Activated CD8-positive, alpha-beta memory T cell treated with anti-CD3 and anti-CD28 coated beads for 1 hour (primary cell): ENCODE measurements around the gene MEI4.
"Not testable (repeated sequence)": the region's sequence is repeated elsewhere in the genome, so short reads cannot be mapped to it uniquely, and the experiment has no call there.

ENCODE experiments used
- DNase-seq, 2 donors: peaks; one replicate each; pipeline ENCODE4 v3.0.0-alpha.2; 2020; ENCODE audit warnings: low read depth in 1 of 2; ENCODE audit errors: extremely low read depth in 1 of 2

MEI4 gene

GRCh38 chr6:77674211-77674610 lies 21.4 kb downstream of the MEI4 start:
- DNase-seq: no peak

GRCh38 chr6:77678048-77678447 lies 25.2 kb downstream of the MEI4 start:
- no peak for DNase-seq

DNA sequence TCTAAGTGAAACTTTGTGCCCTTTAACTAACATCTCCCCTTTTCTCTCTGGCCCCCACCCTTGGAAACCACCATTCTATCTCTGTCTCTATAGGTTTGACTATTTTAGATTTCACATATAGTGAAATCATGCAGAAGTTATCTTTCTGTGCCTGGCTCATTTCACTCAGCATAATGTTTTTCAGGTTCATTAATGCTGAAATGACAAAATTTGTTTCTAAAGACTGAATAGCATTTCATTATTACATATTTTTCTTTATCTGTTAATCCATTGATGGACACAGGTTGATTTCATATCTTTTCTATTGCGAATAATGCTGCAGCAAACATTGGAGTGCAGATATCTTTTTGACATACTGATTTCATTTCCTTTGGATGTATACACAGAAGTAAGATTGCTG lies 30.7 kb downstream of the MEI4 start:
- DNase-seq: no peak

DNA sequence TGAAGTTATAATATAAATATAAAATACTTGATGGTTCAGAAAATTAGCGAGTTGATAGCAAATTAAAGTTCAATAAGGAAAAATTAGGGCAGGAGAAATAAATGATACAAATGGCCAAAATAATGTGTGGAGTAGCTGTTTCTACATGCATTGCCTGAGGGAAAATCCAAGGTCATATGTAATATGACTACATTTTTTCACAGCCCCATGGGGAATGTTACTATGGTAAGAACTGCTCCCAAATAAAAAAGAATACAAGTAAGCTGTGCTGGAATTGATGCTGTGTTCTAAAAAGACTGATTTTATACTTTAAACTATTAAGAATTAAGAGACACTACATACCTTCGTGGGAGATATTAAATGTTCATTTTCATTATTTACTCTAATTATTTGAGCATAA lies 34.1 kb downstream of the MEI4 start:
- DNase-seq: no peak

DNA sequence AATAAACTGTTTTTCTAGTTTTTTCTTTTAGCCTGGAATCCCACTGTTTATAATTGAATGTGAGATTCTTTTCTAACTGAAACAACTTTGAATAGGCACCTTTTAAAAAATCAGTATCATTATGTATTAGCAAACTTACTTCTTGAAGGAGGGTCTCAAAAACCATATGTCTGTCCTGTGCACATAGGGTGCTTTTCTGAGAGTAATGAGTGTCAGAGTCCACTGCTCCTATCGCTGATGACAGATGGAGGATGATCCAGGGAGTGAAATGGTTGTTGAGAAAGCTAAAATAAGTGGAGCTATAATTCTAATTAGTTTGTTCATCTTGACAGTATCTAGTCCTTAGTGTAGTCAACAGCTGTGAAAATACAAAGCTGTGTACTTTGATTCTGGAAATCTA lies 35.8 kb downstream of the MEI4 start:
- no peak for DNase-seq

GRCh38 chr6:77700095-77700494 lies 47.3 kb downstream of the MEI4 start:
- not testable (repeated sequence) for DNase-seq

- no peak for DNase-seq
Measured at GRCh38 chr6:77707603-77708002, 54.8 kb downstream of the MEI4 start.

DNA sequence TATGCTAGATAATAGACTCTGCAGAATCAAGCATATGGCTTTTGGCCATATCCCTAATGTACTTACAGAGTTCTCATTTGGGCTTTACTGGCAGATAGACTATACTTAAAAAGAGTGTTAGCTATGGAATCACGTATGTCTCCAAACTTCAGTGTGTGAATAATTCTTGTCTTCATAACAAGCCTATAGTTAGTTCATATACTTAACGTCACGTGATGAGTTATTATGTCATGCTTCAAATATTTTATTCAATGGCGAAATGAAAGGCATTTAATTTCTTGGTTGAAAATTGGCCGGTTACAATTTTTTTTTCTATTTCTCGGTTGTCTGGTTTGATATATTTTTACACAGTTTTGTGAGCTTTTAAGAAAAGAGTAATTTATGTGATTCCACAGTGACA lies 62.7 kb downstream of the MEI4 start:
- DNase-seq: no peak

DNA sequence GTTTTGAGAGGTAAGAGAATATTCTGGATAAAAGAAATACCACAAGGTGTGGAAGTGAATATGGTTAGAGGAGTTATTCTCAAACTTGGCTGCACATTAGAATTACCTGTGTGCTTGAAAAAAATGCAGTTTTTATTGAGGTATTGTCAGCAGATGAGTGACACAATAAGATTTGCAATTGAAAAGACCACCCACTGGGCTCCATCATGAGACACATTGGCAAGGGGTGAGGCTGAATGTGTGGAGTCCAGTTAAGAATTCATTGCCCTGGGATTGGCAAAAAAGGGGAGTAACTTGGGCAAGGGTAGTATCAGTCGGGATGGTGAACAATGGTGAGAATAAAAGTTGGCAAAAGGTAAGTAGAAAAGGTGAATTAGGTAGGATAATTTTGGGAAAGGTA lies 63.5 kb downstream of the MEI4 start:
- DNase-seq: no peak

DNA sequence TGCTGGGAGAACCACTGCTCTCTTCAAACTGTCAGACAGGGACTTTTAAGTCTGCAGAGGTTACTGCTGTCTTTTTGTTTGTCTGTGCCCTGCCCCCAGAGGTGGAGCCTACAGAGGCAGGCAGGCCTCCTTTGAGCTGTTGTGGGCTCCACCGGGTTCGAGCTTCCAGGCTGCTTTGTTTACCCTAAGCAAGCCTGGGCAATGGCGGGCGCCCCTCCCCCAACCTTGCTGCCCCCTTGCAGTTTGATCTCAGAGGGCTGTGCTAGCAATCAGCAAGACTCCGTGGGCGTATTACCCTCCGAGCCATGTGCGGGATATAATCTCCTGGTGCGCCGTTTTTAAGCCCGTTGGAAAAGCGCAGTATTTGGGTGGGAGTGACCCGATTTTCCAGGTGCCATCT lies 83.2 kb downstream of the MEI4 start:
- DNase-seq: not testable (repeated sequence)

- no peak for DNase-seq
Measured at GRCh38 chr6:77740380-77740779, 87.5 kb downstream of the MEI4 start.

DNA sequence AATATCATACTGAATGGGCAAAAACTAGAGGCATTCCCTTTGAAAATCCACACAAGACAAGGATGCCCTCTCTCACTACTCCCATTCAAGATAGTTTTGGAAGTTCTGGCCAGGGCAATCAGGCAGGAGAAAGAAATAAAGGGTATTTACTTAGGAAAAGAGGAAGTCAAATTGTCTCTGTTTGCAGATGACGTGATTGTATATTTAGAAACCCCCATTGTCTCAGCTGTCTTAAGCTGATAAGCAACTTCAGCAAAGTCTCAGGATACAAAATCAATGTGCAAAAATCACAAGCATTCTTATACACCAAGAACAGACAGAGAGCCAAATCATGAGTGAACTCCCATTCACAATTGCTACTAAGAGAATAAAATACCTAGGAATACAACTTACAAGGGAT lies 99.3 kb downstream of the MEI4 start:
- DNase-seq: not testable (repeated sequence)

DNA sequence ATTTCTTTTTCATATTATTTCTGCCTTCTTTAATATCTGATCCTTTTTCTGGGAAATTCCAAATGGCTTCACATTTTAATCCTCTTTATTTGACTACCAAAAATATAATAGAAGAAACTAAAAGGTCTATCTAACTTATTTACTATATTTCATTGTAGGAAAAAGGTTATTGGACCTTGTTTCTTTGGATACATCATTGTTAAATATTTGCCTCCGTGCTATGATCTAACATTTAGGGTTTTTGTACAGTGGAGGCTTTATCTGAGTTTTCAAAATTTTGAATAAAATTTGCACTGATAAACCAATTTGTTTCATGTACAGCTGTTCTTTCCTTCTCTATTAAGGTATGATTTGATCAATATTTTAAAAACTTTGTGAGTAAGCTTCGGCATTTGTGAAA lies 109.5 kb downstream of the MEI4 start:
- no peak for DNase-seq

DNA sequence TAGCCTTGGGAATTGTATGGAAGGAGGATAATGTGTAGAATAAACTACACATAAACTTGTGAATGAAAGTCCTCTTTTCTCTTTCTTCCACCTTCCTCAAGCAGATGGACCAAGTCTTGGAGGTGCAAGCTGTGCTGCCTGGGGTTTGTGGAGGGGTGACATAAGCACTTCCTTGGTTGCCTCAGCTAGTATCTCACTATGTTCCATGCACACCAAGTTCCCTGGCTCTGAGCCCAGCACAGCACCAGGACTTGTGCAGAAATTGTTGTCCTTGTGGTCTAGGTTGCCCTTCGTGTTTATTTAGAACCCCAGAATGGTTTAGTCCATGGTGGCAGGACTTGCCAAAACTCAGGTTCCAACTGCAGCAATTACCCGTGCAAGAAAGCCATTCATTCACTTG lies 110.3 kb downstream of the MEI4 start:
- DNase-seq: no peak

- no peak for DNase-seq
Measured at GRCh38 chr6:77764364-77764763, 111.5 kb downstream of the MEI4 start.

DNA sequence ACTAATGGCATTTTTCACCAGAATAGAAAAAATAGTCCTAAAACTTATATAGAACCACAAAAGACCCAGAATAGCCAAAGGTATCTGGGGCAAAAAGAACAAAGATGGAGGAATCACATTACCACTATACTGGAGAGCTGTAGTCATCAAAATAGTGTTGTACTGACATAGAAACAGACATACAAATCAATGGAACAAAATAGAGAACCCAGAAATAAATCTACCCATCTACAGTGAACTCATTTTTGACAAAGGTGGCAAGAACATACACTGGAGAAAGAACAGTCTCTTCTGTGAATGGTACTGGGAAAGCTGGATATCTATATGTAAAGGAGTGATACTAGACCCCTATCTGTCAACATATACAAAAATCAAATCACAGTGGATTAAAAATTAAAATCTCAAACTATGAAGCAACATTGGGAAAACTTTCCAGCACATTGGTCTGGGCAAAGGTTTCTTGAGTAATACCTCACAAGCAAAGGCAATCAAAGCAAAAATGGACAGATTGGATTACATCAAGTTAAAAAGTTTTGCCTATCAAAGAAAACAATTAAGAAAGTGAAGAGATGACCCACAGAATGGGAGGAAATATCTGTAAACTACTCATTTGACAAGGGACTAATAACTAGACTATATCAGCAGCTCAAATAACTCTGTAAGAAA lies 120.5 kb downstream of the MEI4 start:
- no peak for DNase-seq

DNA sequence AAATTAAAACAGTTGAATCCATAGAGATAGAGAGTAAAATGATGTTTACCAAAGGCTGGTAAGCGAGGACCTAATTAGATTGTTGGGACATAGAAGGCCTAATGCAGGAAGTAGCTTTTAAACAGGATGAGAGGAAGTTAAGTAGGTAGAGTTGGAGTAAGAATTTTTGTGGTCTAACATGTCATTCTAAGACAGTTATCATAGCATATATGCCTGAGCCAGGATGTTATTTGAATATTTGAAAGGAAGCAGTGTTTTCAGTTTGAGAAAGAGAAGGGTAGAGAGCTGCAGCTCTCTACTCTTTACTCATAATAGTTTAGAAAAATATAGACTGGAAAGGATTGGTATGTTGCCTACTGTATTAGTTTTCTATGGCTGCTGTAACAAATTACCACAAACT lies 121.6 kb downstream of the MEI4 start:
- DNase-seq: no peak

GRCh38 chr6:77776441-77776840 lies 123.6 kb downstream of the MEI4 start:
- no peak for DNase-seq

- DNase-seq: no peak
Measured at GRCh38 chr6:77778527-77778926, 125.7 kb downstream of the MEI4 start.

DNA sequence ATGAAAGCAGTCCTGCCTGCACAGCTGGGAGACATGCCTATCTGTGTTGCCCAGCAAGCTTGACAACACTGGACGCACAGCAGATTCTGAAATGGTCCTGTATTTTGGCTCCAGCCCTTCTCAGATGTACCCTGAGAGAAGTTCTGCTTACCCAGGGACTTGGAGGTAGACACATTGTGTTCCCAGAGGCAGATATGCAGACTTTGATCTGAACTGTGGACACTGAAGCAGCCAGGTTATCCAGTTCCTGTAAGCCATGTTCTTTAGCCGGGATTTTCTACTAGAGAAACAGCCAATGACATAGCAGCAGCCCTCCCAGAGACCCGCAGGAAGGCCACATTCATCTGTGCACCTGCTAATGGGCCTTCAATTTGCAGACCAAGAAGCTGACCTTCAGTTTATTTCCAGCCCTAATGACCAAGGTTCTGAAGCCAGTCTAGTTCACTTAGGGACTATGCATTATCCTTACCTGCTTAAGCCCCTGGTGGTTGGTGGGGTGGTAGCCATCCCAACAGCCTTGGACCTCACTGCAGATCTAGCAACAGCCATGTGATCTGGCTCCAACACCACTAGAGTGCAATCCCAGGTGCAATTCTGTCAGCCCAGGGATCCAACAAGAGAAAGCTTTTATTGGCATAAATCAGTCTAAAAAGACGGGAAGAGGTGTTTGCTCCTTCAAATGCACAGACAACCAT lies 134.2 kb downstream of the MEI4 start:
- no peak for DNase-seq

GRCh38 chr6:77796824-77797809 lies 144.3 kb downstream of the MEI4 start:
- no peak for DNase-seq

DNA sequence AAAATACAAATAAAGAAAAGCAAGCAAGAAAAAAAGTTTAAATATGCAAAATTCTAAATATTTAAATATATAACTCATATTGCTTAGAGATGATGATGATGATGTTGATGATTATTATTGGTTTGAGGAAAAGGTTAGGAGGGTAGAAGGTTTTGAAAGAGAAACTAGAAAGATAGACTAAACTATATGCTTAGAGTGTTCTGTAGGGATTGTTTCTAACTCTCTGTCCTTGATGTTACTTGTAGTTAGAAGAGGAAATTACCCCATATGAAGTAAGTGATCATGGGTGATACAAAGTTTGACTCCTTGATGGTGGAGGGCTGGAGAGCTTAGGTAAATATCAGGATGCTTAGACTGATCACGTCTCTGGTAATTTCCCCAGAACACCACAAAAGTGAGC lies 159.5 kb downstream of the MEI4 start:
- DNase-seq: no peak
